ENCODE results near the gene MNAT1. TPM values are rescaled to one million over a fixed set of nuclear protein-coding genes. Genes with fewer than 3 reads are reported as not detected.

Gene MNAT1
- total RNA-seq, 1 donor from 2014 or later: 29.5 TPM

Other genes with a start within 250 kb of the MNAT1 start
- under 0.01 TPM in 1 of 2 replicates, not detected in the other for gene C14orf39, start 248.7 kb upstream of the MNAT1 start, total RNA-seq
- gene SIX6, start 225.6 kb upstream of the MNAT1 start, total RNA-seq: not detected in 2 replicates
- under 0.01 TPM in 1 of 2 replicates, not detected in the other for gene SIX1, start 85.3 kb upstream of the MNAT1 start, total RNA-seq
- gene SIX4, start 10.4 kb upstream of the MNAT1 start, total RNA-seq: 0.51 TPM in 2 replicates
- 4.7 and 5.6 TPM in 2 replicates for gene TRMT5, start 246.3 kb downstream of the MNAT1 start, total RNA-seq
- gene SLC38A6, start 246.5 kb downstream of the MNAT1 start, total RNA-seq: 13.7 and 14.9 TPM in 2 replicates